Gastrocnemius medialis (tissue), 4 donors: ENCODE measurements around the gene HOXA5. TPM values are rescaled to one million over a fixed set of nuclear protein-coding genes. Genes with fewer than 3 reads are reported as not detected.
A peak's percentile ranks its signal among the peaks of the same experiment; 100 is the strongest.

ENCODE experiments used
- ATAC-seq, 2 donors: fragments of 150-250 bp; one replicate each; pipeline ENCODE4 v1.9.1; 2016
- DNase-seq, 2 donors: peaks; one replicate each; pipeline ENCODE4 v3.0.0-alpha.2; 2019
- H3K27ac ChIP-seq, 4 donors: fragments of 200-600 bp; sonication (generic); 1 replicate in 1 of 4; 2 replicates in 3 of 4; pipeline ENCODE4 v1.5.1; 2016 to 2018; ENCODE audit warnings: mild to moderate bottlenecking in 2 of 4, moderate library complexity in 1 of 4
- H3K27me3 ChIP-seq, 3 donors: fragments of 200-600 bp; sonication (generic) in 2 of 3; 1 replicate in 1 of 3; 2 replicates in 2 of 3; pipeline versions ENCODE4 v1.5.1 to v1.6.0; 2016 to 2019; ENCODE audit warnings: mild to moderate bottlenecking in 1 of 3, moderate library complexity in 1 of 3
- H3K36me3 ChIP-seq, 2 donors: fragments of 200-600 bp; sonication (generic) in 1 of 2; one replicate each; pipeline ENCODE4 v1.5.1; 2017 to 2018
- H3K4me1 ChIP-seq, 2 donors: fragments of 200-600 bp; sonication (generic) in 1 of 2; one replicate each; pipeline ENCODE4 v1.5.1; 2016 to 2017; ENCODE audit warnings: mild to moderate bottlenecking in 2 of 2
- H3K4me3 ChIP-seq, 4 donors: fragments of 200-600 bp; sonication (generic) in 3 of 4; 1 replicate in 1 of 4; 2 replicates in 3 of 4; pipeline ENCODE4 v1.5.1; 2016 to 2019; ENCODE audit warnings: mild to moderate bottlenecking in 2 of 4
- H3K9me3 ChIP-seq, 3 donors: fragments of 200-600 bp; sonication (generic) in 2 of 3; 1 replicate in 1 of 3; 2 replicates in 2 of 3; pipeline ENCODE4 v1.5.1; 2016 to 2019
- POLR2A ChIP-seq, 2 donors: fragments of 450-650 bp; IDR thresholded peaks; one replicate each; pipeline ENCODE4 v1.6.1; 2017; ENCODE audit warnings: antibody characterized with exemption in 2 of 2, mild to moderate bottlenecking in 2 of 2, moderate library complexity in 2 of 2
- in situ Hi-C, 4 donors: fragments of 200-750 bp; cut with MboI; loops; one replicate each; pipeline versions ENCODE4 v1.15.0 to v1.8.0; 2017; ENCODE audit warnings: low sequenced_read_pairs in 4 of 4
- intact Hi-C: fragments of 100-400 bp; cut with DNase I; formaldehyde crosslinking; loops from one replicate; pipeline ENCODE4 v1.15.1; 2023; ENCODE audit warnings: low total_unique reads
- total RNA-seq, 4 donors: library from RNA; depleted of rRNA; stranded (reverse); fragments of >200 nt; gene quantifications; one replicate each; pipeline versions ENCODE4 v1.1.0 to v1.2.3, GENCODE V29; 2016
- TF ChIP-seq, protein P1 (sequence below), 5 experiments: fragments of 450-650 bp in 3 of 5; fragments of 200-600 bp in 2 of 5; sonication (generic) in 2 of 5; IDR thresholded peaks in 4 of 5; conservative IDR thresholded peaks in 1 of 5; 1 replicate in 4 of 5; 2 replicates in 1 of 5; pipeline ENCODE4 v1.5.1; 2016 to 2019; ENCODE audit warnings: antibody characterized with exemption in 5 of 5, mild to moderate bottlenecking in 3 of 5, moderate library complexity in 3 of 5

The HOXA5 gene
- total RNA-seq, 4 donors from 2014 or later, result 2.7 to 7.1 (median 7.0) TPM

DNA sequence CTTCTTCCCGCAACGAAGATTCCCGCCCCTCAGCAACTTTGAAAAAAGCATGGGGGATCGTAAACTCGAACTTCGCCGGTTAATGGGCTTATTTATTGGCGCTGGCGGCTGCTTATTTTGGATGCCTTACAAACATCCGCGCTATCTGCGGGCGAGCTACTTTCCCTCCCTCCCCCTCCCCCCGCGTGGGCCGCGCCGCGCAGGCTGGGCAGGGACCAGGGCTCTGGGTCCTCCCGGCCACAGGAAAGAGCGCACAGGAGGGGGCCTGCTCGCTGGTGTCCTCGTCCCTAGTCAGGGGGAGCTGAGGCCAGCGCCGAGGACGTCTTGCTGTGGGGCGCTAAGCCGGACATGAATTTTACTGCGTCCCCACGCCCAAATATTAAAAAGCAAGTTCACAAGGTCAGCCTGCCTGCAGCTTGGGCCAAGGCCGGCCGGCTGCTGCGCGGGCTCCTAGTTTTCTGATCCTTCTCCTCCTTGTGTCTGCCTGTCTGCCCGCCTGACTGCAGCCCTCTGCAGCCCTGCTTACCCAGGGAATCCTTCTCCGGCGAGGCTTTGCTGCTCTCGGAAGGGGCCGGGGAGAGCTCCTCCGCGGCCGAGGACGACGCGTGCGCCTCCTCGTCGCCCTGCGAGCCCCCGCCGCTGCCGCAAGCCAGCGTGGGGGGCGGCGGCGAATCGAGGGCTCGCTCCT, 29.5 kb upstream of the HOXA5 start:
- intact Hi-C loops (loop anchor here (10.0 kb wide), 1 partner anchor 1498 kb away; no protein-coding TSS in a partner anchor), in situ Hi-C loops (loop anchor here in 2 of 4 donors (10.0 to 25.0 kb wide), 2 partner anchors 961 to 1318 kb away; partner anchors contain the start of genes CBX3 (in 1 of the 2) and HNRNPA2B1 (in 1 of the 2))
- peak overlapping the region; percentile 90 to 99 (median 95) for H3K27ac ChIP-seq
- no peaks in the 10 kb centered on the region for H3K27me3 ChIP-seq
- DNase-seq (peak; percentile 40 to 73), ATAC-seq (peak in 1 of 2 donors; percentile 7)
- peak overlapping the region; percentile 62 to 88 (median 77) for H3K4me3 ChIP-seq
- no peaks in the 10 kb centered on the region for H3K36me3 ChIP-seq
- H3K4me1 ChIP-seq, result peaks cover 16 to 53% of the 10 kb centered on the region in 2 donors
- peak; percentile 24 for TF ChIP-seq POLR2A (IDR thresholded peaks at IDR 0.05)
- TF ChIP-seq, protein P1, sequence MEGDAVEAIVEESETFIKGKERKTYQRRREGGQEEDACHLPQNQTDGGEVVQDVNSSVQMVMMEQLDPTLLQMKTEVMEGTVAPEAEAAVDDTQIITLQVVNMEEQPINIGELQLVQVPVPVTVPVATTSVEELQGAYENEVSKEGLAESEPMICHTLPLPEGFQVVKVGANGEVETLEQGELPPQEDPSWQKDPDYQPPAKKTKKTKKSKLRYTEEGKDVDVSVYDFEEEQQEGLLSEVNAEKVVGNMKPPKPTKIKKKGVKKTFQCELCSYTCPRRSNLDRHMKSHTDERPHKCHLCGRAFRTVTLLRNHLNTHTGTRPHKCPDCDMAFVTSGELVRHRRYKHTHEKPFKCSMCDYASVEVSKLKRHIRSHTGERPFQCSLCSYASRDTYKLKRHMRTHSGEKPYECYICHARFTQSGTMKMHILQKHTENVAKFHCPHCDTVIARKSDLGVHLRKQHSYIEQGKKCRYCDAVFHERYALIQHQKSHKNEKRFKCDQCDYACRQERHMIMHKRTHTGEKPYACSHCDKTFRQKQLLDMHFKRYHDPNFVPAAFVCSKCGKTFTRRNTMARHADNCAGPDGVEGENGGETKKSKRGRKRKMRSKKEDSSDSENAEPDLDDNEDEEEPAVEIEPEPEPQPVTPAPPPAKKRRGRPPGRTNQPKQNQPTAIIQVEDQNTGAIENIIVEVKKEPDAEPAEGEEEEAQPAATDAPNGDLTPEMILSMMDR (IDR thresholded peaks at IDR 0.05 in 4 of 5, conservative IDR thresholded peaks at IDR 0.05 in 1 of 5), result no peak
- no peaks in the 10 kb centered on the region for H3K9me3 ChIP-seq

DNA sequence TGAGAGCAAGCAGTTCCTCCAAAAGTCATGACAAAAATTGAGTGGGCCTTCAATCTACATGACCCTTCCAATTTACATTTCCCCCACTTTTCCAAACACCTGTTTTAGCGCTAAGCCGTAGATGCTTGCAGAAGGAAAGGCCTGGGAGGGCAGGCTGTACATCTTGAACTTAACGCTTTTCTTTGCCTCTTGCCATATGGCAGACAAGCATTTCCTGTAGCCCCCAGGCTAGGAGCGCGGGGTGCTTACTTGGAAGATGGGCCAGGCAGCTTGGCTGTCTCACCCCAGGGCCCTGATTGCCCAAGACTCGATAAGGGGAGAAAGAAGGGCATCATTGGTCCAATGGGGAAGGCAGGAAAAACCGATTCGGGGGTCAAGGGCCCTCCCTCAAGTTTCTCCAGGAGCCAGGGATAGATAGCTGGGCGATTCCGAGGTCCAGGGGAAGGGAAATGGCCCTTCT, 28.9 kb upstream of the HOXA5 start:
- ATAC-seq (no peak), DNase-seq (peak; percentile 1 to 33)
- Histone ChIP-seq H3K4me1 (peaks cover 12 to 53% of the 10 kb centered on the region in 2 donors), H3K36me3 (no peaks in the 10 kb centered on the region), H3K4me3 (peak overlapping the region; percentile 62 to 88 (median 77)), H3K27me3 (no peaks in the 10 kb centered on the region), H3K9me3 (no peaks in the 10 kb centered on the region), H3K27ac (peak overlapping the region; percentile 90 to 99 (median 95))
- TF ChIP-seq POLR2A (IDR thresholded peaks at IDR 0.05), result no peak
- intact Hi-C loops (loop anchor here (10.0 kb wide), 1 partner anchor 1498 kb away; no protein-coding TSS in a partner anchor), in situ Hi-C loops (loop anchor here in 2 of 4 donors (10.0 to 25.0 kb wide), 2 partner anchors 960 to 1318 kb away; partner anchors contain the start of genes CBX3 (in 1 of the 2) and HNRNPA2B1 (in 1 of the 2))

DNA sequence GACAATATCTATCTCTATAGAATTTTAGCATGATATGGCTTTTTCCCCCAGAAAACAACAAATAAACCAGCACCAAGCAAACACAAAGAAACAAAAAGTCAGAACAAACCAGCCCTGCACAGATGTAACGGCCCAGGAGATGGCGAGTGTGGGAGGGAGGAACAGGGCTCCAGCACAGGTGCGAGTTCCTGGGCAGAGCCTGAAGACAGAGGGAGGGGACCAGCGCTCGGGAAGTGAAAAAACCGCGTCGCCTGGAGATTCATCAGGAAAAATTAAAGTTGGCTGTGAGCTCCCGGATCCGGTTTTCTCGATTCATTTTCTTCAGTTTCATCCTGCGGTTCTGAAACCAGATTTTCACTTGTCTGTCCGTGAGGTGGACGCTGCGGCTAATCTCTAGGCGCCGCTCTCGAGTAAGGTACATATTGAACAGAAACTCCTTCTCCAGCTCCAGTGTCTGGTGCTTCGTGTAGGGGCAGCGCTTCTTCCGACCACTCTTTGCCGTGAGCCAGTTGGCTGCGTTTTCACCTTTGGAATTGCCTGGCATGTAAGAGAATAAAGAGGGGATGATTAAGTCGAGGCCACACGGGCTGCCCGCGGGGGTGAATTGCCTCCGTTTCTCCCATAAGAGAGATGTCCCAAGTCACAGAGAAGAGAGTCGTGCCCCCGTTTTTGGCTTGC, 28.3 kb upstream of the HOXA5 start:
- H3K27ac ChIP-seq, result peak overlapping the region; percentile 90 to 99 (median 95)
- ATAC-seq, result no peak

GRCh38 chr7:27171325-27171636, 27.8 kb upstream of the HOXA5 start:
- Histone ChIP-seq H3K9me3 (no peaks in the 10 kb centered on the region), H3K27me3 (no peaks in the 10 kb centered on the region), H3K27ac (peak overlapping the region; percentile 90 to 99 (median 95)), H3K36me3 (no peaks in the 10 kb centered on the region), H3K4me3 (peak overlapping the region; percentile 62 to 88 (median 77)), H3K4me1 (peaks cover 4 to 53% of the 10 kb centered on the region in 2 donors)
- in situ Hi-C loops (loop anchor here in 2 of 4 donors (10.0 to 25.0 kb wide), 2 partner anchors 959 to 1316 kb away; partner anchors contain the start of genes CBX3 (in 1 of the 2) and HNRNPA2B1 (in 1 of the 2)), intact Hi-C loops (loop anchor here (10.0 kb wide), 1 partner anchor 1496 kb away; no protein-coding TSS in a partner anchor)
- ATAC-seq, result no peak
- peak in 1 of 2 donors; percentile 62 for DNase-seq
- TF ChIP-seq POLR2A (IDR thresholded peaks at IDR 0.05), result no peak
- TF ChIP-seq, protein P1 (IDR thresholded peaks at IDR 0.05 in 4 of 5, conservative IDR thresholded peaks at IDR 0.05 in 1 of 5), result no peak

More for the DNA sequence above, 28.3 kb upstream of the HOXA5 start:
- Histone ChIP-seq H3K4me3 (peak overlapping the region; percentile 62 to 88 (median 77)), H3K36me3 (no peaks in the 10 kb centered on the region), H3K27me3 (no peaks in the 10 kb centered on the region), H3K4me1 (peaks cover 9 to 55% of the 10 kb centered on the region in 2 donors), H3K9me3 (no peaks in the 10 kb centered on the region)
- intact Hi-C loops, result loop anchor here (10.0 kb wide), 1 partner anchor 1497 kb away; no protein-coding TSS in a partner anchor
- DNase-seq, result peak; percentile 23 to 46
- peak; percentile 32 to 58 for TF ChIP-seq POLR2A (IDR thresholded peaks at IDR 0.05)
- TF ChIP-seq, protein P1 (IDR thresholded peaks at IDR 0.05 in 4 of 5, conservative IDR thresholded peaks at IDR 0.05 in 1 of 5), result no peak
- in situ Hi-C loops, result loop anchor here in 2 of 4 donors (10.0 to 25.0 kb wide), 2 partner anchors 959 to 1317 kb away; partner anchors contain the start of genes CBX3 (in 1 of the 2) and HNRNPA2B1 (in 1 of the 2)
